HG02623 (cell line): ENCODE results near the gene DDR1.
"Not testable (repeated sequence)": the region's sequence is repeated elsewhere in the genome, so short reads cannot be mapped to it uniquely, and the experiment has no call there.

Experiments
- ATAC-seq: cut with Tn5 transposase; IDR thresholded peaks from one replicate; pipeline ENCODE4 v1.9.1; 2021; ENCODE audit warnings: moderate library complexity; ENCODE audit not compliant: unreplicated experiment

DDR1 gene

DNA sequence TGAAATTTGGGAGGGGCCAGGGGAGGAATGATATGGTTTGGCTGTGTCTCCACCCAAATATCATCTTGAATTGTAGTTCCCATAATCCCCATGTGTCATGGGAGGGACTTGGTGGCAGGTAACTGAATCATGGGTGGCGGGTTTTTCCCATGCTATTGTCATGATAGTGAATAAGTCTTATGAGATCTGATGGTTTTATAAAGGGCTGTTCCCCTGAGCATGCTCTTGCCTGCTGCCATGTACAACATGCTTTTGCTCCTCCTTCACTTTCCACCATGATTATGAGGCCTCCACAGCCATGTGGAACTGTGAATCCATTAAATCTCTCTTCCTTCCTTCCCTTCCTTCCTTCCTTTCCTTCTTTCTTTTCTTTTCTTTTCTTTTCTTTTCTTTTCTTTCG is 31.9 kb upstream of the DDR1 start:
- not testable (repeated sequence) for ATAC-seq

- no peak for ATAC-seq
These were observed 29.9 kb upstream of the DDR1 start for GRCh38 chr6:30854285-30855040.

DNA sequence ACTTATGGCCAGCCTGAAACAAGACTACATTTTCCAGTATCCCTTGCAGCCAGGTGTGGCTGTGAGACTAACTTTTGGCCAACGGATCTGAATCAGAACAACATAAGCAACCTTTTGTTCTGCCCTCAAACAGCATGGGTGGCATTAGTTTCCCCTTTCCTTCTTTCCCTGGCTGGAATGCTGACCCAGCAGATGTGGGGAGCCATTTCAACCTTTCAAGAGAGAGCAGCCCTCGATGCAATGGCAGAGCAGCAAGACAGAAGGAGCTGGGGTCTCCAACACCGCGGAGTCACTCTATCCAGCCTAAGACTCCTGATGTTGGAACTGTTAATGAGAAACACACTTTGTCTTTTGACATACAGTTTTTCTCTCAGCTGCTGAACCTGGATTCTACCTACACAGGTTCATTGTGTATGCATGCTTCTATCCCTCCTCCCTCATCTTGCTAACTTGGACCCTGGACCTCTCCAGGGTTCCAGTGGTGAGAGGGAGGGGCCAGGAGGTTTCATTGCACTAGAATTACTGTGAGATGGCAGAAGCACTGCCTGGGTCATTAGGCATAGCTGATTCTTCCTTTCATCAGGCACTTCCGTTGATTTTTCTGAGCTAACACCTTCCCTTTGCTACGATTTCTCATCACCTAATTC is 28.8 kb upstream of the DDR1 start:
- no peak for ATAC-seq

GRCh38 chr6:30857112-30857511 is 27.2 kb upstream of the DDR1 start:
- ATAC-seq, result no peak

- ATAC-seq, result no peak
These were observed 26.8 kb upstream of the DDR1 start for GRCh38 chr6:30857549-30857948.

DNA sequence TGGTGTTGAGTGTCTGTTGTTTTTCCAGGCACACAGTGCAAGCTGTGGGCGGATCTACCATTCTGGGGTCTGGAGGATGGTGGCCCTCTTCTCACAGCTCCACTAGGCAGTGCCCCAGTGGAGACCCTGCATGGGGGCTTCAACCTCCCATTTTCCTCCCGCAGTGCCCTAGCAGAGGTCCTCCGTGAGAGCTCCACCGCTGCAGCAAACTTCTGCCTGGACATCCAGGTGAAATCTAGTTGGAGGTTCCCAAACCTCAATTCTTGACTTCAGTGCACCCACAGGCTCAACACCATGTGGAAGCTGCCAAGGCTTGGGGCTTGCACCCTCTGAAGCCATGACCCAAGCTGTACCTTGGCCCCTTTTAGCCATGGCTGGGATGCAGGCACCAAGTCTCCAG is 24.6 kb upstream of the DDR1 start:
- ATAC-seq, result not testable (repeated sequence)

GRCh38 chr6:30861257-30862048 is 22.9 kb upstream of the DDR1 start:
- no peak for ATAC-seq

- ATAC-seq, result no peak
These were observed 22.0 kb upstream of the DDR1 start for GRCh38 chr6:30862156-30862875.

GRCh38 chr6:30864325-30864724 is 20.0 kb upstream of the DDR1 start:
- no peak for ATAC-seq

GRCh38 chr6:30869241-30869749 is 15.0 kb upstream of the DDR1 start:
- ATAC-seq, result not testable (repeated sequence)

DNA sequence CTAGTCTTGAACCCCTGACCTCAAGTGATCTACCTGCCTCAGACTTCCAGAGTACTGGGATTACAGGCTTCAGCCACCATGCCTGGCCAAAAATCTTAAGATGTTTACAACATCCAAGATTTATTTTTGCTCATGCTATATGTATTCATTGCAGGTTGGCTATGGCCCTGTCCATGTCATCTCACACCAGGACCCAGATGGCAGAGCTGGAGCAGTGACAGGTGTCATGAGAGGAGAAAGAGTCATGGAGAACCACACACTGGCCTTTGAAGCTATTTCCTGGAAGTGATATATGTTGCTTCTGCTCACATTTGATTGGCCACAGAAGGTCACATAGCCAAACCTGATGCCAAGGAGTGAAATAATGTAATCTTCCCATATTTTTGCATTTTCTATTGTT is 13.8 kb upstream of the DDR1 start:
- no peak for ATAC-seq

DNA sequence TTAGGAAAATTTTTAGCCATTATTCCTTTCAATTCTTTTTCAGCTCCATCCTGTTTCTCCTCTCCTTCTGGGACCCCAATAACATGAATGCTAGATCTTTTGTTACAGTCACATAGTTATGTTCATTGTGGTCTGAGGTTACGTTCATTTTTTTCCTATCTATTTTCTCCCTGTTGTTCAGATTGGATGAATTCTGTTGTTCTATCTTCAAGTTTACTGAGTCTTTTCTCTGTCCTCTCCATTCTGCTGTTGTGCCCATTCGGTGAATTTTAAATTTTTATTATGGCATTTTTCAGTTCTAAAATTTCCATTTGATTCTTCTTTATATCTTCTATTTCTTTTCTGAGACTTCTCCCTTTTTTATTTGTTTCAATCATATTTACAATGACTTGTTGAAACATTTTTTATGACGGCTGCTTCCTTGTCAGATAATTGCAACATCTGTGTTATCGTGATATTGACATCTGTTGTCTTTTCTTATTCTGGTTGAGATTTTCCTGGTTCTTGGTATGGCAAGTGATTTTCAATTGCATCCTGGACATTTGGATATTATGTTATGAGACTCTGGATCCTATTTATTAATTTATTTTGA is 12.6 kb upstream of the DDR1 start:
- ATAC-seq, result no peak

DNA sequence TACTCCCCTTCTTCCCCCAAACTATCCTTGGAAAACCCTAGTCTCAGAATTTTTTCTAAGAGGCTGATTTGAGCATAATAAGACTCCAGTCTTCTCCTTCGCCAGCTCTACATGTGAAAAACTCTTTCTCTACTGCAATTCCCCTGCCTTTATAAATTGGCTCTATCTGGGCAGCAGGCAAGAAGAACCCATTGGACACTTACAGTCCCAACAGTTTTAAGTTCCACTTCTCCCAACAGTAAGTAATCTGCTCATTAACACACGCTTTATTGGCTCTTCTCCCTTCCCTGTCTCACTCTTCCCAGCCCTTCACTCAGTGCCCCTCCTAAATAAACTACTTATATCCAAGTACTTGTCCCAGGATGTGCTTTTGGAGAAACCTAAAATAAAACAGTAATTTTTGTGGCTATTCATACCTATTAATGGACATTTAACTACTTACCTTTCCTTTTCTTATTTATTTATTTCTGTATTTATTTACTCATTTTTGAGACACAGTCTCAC is 11.1 kb upstream of the DDR1 start:
- ATAC-seq, result no peak

- ATAC-seq, result not testable (repeated sequence)
These were observed 10.5 kb upstream of the DDR1 start for GRCh38 chr6:30873795-30874194.

- ATAC-seq, result no peak
These were observed 8.9 kb upstream of the DDR1 start for GRCh38 chr6:30875244-30876038.

DNA sequence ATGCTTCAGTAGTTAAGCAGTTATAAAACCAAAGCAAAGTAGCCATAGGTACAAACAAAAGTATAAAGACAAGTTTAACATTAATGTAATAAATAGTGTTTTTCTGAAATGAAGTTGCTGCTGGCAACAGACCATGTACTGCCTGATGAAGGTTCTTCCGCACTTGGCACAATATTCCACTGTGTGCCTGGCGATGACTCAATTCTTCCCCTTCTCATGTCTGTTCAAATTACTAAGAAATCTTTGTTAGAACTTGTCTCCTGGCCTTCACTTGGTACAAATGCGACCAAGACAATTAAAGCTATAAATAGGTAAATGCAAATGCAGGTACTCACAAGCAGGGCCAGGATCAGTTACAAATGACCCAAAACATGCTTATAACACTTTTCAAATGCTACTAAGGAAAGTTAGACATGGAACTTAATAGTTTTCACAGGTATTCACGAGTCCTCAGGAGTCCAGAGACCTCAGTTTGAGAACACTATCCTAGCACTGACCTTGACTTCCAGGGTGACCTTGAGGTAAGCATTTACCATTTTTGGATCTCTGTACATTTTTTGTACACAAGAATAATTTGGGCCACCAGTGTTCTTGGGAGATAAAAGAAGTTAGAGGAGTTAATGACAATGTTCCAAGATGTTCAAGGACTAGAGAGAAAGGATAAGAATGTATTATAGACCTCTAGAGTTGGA is 8.1 kb upstream of the DDR1 start:
- no peak for ATAC-seq

DNA sequence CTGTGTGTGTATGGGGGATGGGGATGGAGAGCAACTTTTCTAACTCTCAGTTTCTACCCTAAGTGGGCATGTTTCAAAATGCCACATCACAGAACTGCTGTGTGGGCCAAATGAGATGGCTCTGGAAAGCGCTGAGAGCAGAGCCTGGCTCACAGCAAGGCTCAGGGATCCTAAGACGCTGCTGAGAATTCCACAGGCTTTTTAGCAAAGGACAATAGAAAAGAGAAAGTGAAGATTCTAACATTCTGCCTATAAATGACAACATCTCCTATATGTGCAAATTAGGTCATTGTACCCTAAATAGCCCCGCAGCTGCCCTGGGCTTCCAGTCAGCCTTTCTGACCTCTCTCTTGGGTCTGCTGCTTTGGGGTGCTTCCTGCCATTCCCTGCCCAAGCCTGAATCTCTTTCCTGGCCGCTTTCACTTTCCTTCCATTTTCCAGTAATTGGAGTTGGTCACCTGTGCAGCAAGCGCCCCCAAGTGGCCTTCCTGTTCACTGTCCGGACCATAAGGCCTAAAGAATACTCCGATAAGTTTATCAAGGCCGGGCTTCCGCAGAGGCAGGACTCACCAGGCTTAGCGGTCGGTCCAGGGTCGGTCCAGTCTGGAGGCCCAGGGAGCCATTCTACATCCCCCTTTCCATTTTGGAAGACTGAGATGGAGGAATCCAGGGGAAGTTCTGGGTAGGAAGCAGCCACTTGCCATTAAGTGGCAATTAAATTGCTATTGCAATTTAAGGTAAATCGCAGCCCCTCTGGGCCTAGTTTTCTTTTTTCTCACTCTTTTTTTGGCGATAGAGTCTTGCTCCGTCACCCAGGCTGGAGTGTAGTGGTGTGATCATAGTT is 6.7 kb upstream of the DDR1 start:
- no peak for ATAC-seq
